ENCODE results near the gene GDF11.
A peak's percentile ranks its signal among the peaks of the same experiment; 100 is the strongest.
"Not testable (repeated sequence)": the region's sequence is repeated elsewhere in the genome, so short reads cannot be mapped to it uniquely, and the experiment has no call there.

GDF11 gene

DNA sequence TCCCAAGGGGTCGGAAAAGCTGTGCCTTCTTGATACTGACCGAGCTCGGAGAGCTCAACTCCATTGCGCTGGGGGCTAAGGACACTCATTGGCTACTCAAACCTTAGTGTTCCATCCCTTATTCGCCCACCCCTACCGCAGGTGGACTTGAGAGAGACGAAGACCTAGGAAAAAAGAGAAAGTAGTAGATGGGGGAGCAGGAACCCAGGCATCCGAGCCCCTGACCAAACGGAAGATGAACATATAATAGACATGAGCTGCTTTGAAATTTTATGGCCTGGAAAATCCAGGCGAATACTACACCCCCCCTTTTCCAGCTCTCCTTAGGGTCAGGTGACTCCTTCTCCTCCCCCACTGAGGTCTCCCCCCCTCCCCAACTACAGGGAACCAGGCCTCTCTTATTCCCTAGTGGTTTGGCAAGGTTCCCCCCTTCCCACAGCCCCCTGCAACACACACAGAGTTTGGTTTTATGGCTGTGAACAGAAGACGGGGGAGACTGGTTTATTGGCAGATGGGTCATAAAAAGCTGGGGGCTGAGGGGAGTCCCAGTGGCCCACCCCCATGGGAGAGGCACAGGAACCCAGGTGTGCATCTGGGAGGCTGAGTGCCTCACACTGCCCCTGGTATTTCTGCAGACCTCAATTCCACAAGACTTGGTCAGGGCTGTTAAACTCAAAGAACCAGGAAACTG lies 1.6 kb downstream of the GDF11 start:
- no peak for DNase-seq

DNA sequence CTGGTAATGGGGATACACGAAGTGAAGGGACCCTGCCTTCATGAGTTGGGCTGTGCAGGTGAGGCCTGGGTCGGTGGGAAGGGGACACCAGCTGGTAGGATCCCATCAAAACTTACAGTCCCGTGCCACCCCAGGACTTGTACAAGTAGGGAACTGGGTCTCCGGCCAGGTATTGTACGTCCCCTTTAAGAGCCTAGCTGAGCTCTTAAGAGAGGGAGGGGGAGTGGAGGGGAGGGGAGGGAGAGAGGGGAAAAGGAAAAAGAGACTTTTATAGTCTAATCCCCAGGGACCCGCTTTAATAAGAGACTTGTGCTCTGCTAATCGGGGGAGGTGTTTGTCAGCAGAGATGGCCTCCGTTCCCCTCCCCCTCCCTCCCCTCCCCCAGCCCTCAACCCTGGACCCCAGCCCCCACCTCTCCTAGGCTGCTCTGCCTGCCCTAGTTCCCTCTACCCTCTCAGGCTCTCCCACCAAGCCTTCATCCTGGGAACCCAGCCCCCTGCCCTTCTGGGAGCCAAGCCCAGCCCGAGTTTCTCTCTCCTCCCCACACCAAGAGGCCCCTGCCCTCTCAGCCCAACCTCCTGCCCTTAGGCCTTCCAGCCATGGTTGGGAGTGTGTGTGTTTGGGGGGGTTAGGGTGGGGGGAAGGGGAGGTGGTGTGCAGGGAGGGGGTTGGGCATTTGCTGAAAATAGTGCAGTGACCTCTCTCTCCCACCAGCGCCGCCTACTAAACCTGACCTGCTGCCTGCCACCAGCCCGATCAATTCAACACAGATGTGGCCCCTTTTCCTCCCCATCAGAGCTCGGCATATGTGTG lies 2.6 kb downstream of the GDF11 start:
- no peak for DNase-seq

DNA sequence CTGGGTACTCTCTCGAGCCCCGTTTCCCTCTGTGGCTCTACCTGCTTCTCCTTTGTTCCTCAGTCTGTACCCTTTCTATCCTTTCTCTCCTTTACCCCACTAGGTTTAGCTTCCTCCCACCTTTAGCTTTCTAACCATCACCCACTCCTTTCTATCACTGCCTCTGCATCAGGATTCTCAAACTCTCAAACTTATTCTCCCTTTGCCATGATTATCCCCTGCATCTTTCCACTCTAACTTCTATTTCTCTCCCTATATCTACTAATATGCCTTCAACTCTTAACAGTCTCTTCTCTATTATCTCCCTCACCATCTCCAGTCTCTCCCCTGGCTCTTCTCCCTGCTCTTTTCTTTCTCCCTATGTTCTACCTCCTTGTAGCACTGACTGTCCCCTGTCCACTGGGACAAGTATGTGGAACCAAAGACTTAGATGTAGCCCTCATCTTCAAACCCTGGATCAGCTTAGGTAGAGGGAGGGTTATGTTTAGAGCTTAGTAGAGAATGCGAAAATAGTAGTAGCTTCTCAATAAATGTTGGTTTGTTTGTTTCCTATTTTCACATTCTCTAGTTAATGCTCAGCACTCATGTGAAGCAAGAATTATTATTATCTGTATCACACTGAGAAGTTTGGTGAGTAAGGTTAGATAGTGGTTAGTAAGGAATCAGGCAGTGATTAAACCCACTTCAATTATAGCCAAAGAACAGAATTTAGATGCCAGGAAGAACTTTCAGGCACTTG lies 3.4 kb downstream of the GDF11 start:
- no peak for DNase-seq

DNA sequence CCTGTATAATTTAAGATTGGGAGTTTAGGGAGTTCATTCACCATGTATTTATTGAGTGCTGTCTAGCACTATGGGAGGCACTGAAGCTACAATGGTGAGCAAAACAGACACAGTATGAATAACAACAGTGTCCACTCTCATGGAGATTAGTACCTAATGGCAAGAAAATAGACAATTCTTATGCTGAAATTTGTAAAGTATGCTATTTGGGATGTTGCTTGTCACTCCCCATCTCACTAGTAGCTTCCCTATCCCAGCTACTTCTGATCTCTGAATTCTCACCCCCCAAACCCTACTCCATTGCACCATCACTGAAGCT lies 4.0 kb downstream of the GDF11 start:
- DNase-seq, result no peak

DNA sequence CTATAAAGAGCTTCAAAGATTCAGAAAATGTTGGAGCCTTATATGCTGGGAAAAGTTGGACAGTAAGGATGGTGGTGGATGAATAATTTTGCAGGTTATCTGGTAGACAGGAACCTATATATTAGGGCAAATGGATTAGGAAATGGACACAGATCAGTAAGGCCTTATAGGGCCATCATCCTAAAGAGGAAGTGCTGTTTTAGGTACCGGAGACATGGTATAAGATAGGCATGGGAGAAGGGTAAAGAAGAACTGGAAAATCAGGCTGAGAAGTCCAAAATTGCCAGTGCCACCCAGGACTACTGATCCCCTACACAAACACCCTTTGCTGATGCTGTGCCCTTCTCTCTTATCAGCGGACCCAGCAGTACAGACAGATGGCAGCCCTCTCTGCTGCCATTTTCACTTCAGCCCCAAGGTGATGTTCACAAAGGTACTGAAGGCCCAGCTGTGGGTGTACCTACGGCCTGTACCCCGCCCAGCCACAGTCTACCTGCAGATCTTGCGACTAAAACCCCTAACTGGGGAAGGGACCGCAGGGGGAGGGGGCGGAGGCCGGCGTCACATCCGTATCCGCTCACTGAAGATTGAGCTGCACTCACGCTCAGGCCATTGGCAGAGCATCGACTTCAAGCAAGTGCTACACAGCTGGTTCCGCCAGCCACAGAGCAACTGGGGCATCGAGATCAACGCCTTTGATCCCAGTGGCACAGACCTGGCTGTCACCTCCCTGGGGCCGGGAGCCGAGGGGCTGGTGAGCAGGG lies 5.5 kb downstream of the GDF11 start:
- DNase-seq, result no peak

DNA sequence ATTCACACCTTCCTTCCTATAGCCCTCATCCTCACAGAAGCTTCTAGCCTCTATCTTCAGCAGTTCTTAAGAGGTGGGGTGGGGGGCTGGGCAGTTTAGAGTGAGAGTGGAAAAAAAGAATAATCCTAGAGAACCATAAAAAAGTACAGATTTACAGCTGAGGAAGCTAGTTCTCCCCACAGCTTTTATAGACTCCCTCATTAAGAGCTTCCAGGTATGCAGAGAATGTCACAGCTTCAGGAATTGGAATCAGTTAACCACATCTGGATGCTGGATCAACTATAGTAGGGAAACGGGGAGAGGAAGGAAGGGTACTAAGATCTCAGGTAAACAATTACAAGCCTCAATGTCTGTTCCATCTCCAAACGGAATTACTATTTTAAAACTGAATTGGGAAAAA lies 12.3 kb downstream of the GDF11 start:
- DNase-seq, result no peak

DNA sequence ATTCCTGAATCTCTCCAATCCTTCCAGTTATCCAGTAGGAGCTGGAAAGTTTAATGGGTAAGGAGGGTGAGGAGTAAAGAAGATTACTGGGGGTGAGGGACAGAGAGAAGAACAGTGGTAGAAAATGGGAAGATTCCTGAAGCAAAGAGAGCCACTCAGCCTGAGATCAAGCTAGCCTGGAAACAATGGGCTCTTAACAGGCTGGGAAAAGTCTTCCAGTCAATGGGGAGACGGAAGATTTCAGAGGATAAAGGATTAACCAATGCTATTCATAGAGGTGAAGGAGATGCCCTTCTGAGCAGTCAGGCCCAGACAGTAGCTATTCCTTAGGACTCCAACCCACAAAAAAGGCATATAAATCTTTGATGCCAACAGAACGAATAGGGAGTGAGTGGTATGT lies 14.8 kb downstream of the GDF11 start:
- DNase-seq, result no peak

DNA sequence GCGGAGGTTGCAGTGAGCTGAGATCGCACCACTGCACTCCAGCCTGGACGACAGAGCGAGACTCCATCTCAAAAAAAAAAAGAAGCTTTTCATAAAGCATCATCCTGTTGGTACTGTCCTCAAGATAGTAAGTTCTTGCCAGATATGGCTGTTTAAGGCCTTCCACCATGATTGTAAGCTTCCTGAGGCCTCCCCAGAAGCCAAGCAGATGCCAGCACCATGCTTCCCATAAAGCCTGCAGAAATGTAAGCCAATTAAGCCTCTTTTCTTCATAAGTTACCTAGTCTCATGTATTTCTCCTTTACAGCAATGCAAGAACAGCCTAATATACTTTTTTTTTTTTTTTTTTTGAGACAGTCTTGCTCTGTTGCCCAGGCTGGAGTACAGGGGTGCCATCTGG lies 15.7 kb downstream of the GDF11 start:
- DNase-seq, result not testable (repeated sequence)

DNA sequence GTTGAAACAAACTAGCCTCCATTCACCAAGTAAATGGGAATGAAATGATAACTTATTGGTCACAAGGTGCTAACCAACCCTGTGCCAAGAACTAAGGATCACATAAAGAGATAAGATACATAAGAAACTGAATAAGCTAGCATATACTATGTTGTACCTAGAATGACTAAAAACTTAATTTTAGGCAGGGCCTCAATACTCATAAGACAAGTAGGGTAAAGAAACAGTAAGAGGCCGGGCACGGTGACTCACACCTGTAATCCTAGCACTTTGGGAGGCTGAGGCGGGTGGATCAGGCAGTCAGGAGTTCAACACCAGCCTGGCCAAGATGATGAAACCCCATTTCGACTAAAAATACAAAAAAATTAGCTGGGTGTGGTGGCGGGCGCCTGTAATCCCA lies 17.7 kb downstream of the GDF11 start:
- DNase-seq, result no peak

DNA sequence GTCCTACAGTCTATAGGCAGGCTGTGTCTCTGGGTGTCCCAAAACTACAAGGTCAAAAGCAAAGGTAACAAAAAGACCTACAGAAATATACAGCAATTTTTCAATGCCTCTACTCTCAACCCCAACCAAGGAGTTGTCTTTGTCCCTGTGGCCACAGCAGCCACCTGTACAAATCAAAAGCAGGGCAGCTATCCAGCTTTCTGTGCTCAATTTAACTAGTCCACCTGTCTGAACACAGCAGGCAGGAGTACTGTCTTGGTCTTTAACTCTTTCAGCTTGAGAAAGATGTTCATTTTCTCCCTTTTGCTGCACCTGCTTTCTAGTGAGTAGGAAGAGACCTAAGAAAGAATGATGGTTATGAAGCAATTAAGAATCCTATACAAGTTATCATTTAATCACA lies 19.7 kb downstream of the GDF11 start:
- DNase-seq, result peak; percentile 56

DNA sequence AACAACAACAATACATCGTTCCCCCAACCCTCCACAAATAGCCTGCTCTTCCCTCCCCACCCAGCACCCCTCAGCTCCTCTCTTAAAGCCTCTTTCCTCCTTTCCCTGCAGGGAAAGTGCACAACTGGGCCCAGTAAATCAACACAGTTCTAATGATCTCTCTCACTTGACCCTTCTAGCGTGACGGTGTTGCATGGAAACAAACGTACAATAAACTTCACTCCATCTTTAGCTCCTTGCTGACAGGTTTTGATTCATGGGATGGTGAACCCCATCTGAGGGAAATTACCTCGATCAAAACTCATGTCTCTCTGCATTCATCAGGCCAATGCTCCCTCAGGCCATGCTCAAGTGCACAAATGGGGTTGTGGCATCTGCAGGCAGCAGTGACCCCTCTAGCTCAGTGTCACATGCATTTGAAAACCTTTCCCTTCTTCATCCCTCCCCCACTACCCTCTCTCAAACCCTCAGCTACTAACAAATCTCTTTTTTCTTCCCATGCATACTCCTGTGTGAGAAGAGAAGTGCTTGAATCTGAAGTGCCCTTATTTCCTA lies 22.9 kb downstream of the GDF11 start:
- DNase-seq, result no peak

DNA sequence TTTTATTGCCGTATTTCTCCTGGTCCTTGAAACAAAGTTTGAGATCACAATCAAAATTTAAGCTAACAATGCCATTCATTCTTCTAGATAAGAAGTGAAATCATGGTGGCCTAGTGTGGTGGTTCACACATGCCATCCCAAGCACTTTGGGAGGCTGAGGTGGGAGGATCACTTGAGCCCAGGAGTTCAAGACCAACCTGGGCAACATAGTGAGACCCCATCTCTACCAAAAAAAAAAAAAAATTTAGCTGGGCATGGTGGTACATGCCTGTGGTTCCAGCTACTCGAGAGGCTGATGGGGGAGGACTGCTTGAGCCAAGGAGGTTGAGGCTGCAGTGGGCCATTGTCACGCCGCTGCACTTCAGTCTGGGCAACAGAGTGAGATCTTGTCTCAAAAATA lies 24.2 kb downstream of the GDF11 start:
- DNase-seq, result no peak

DNA sequence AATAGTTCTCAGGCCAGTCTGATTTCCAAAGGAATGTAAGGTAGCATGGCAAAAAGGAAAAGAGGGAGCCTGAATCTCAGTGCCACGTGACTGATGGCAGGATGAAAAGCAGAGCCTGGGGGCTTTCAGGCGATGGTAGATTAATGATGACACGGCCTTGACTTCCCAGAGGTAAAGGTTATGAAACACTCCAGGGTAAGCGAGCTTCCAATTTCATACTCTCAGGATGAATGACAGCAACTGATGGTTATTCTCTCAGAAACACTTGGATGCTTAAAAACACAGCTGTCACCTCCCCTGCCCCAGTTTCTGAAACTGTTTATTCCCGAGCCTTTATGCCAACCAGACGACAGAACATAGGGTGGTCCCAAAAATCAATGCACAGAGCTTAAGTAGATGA lies 28.8 kb downstream of the GDF11 start:
- DNase-seq, result no peak

DNA sequence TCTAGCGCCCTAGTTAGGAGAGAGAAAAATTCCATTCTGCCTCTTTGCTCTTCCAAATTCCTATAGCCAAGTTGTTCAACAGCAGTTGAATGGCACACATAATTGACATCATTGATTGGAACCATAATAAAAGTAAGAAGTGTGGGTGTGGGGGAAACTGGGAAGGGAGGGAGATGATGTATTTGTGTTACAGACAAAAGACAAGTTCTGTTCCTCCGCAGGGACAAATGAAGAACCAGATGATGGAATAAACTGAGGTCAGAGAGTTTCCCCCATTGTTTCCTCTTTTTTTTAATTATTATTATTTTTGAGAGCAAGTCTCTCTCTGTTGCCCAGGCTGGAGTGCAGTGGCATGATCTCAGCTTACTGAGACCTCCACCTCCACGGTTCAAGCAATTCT lies 34.9 kb downstream of the GDF11 start:
- no peak for DNase-seq

DNA sequence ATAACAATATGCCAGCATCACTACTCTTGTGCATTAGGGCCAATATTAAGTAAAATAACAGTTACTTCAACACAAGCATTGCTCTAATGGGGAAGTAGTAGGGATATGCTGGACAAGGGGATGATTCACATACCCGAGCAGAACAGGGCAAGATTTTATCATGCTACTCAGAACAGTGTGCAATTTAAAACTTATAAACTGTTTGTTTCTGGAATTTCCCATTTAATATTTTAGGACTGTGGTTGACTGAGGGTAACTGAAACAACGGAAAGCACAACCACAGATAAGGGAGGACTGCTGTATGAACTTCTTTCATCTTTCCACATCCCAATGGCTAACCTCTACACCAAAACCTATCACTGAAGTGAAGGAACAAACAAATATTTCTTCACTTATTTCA lies 37.8 kb downstream of the GDF11 start:
- no peak for DNase-seq

DNA sequence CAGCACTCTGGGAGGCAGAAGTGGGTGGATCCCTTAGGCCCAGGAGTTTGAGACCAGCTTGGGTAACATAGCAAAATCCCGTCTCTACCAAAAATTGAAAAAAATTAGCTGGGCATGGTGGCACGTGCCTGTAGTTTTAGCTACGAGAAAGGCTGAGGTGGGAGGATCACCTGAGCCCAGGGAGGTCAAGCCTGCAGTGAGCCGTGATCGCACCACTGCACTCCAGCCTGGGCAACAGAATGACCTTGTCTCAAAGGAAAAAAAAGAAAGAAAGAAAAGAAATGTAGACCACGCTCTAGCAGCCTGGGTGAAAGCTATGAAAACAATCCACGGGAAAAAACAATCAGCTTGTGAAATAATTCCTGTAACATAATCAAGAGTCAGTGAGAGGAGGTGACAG lies 45.6 kb downstream of the GDF11 start:
- no peak for DNase-seq

DNA sequence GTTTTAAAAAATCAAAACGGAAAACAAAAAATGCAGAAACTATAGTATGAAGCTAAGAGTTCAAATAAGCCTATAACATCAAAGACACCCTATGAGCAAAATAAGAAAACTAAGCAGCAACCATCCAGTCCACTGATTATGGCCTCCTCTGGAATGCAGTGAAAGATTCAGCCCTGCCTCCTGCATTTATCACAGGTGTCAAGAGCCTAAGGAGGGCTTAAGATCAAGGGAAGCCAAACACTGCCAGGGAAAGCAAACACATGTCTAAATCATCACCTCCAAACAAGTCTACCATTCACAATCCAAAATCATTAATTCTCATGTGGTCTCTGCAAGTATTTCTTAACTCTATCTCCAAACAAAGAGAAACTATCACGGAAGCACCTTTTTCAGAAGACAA lies 46.2 kb downstream of the GDF11 start:
- DNase-seq, result no peak

DNA sequence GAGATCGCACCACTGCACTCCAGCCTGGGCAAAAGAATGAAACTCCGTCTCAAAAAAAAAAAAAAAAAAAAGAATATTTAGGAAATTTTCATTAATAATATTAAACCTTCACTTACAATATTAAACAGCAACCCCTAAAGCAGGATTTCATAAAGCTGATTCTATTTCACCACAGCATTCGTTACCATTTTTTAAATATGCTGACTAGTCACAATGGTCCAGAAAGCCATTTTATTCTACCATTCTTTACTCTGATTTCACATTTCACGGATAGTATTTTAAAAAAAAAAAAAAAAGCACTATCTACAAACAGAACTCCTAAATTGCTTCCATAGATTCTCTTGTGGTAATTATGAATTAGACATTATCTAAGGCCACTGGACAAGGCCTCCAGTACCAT lies 47.0 kb downstream of the GDF11 start:
- no peak for DNase-seq

DNA sequence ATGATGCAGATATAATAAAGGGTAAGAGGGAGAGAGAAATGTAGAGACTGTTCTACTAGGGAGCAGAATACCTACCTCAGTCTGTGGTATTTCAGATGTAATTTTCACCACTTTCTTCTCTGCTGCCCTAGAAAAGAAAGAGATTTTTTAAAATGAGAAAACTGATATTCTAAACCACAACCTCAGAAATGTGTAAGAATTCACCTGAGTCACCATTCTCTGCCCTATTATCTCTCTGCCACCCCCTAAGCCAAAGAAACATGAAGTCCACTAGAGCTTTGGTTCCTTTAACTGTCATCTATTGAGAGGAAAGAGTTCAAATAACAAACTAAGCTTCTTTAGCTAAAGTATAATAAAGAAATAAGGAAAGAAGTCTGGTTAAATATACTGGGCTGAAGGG lies 53.0 kb downstream of the GDF11 start:
- DNase-seq, result no peak

DNA sequence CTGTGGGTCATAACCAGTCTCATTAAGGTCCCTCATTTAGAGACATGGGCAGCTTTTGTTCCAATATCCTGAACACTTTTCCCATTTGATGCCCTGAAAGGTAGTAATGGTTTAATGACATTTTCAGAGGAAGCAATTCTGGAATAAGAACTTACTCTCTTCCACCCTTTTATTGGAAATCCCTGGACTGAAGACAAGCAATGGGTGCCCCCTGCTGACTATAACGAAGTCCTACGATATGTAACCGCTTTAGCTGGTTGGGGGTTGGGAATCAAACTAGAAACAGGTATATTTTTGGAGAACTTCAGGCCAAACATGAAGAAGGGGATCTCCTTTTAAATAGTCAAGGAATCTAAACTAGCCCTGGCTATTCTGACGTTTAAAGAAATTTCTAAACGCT lies 54.1 kb downstream of the GDF11 start:
- no peak for DNase-seq

DNA sequence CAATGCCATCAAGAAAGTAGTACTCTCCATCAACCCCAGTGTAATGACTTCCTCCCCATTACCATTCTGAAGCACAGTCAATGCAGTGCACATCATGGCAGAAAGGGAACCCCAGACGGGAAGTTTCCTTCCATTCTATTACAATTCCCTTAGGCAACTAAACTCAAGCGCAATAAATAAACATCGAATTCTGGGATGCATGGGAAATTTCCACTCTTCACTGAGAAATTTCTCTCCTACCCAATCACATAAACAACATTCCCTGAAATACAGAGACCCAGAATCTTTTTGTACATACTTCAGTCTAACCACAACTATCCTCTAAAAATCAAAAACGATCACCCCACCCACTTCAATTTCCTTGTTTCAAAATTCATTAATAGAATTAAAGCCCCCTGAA lies 54.6 kb downstream of the GDF11 start:
- no peak for DNase-seq
